GM12892 (cell line): ENCODE measurements around the gene CCDC60.
"Not testable (repeated sequence)": the region's sequence is repeated elsewhere in the genome, so short reads cannot be mapped to it uniquely, and the experiment has no call there.

Experiments used
- DNase-seq: peaks from one replicate; pipeline ENCODE4 v3.0.0; 2011; ENCODE audit not compliant: insufficient read length
- FAIRE-seq: peaks from 2 replicates; lab custom pipeline; 2011; peaks lifted over from hg19 to GRCh38; lab: Jason Lieb, UNC
- POLR2A ChIP-seq: IDR thresholded peaks from 2 replicates; pipeline ENCODE4 v1.6.1; 2011; ENCODE audit warnings: low read depth, low read length, control low read depth
- POLR2AphosphoS5 ChIP-seq: IDR thresholded peaks from 2 replicates; pipeline ENCODE4 v1.6.1; 2011; ENCODE audit warnings: low read depth, low read length, control low read depth
- TAF1 ChIP-seq: IDR thresholded peaks from 2 replicates; pipeline ENCODE4 v1.6.1; 2011; ENCODE audit warnings: low read depth, mild to moderate bottlenecking, control low read depth, low read length, borderline replicate concordance

The CCDC60 gene

GRCh38 chr12:119341988-119342387 lies 7.5 kb downstream of the CCDC60 start:
- no peak for FAIRE-seq
- DNase-seq, result no peak
- TF ChIP-seq POLR2A (no peak), POLR2AphosphoS5 (no peak), TAF1 (no peak)

DNA sequence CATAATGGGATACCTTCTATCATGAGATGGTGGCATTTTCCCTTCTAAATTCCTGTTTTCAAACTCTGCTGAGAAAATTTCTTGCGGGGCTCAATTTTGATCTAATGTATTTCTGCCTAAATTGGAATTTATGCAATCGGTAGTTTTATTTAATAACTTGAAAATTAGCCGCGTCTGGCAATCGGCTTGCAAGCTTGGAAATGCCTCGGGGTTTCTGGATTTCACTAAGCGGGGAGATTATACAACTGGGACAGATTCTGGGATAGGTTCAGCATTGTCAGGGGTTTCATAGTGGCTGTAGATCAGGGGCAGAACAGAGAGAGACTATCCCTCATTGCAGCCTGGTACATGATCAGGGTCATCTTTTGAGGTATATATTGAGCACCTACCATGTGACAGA lies 8.6 kb downstream of the CCDC60 start:
- TF ChIP-seq POLR2A (no peak), POLR2AphosphoS5 (no peak), TAF1 (no peak)
- FAIRE-seq (no peak), DNase-seq (no peak)

GRCh38 chr12:119354172-119354571 lies 19.6 kb downstream of the CCDC60 start:
- FAIRE-seq, result no peak
- TF ChIP-seq POLR2A (no peak), TAF1 (no peak), POLR2AphosphoS5 (no peak)
- DNase-seq, result no peak

GRCh38 chr12:119360366-119360765 lies 25.8 kb downstream of the CCDC60 start:
- FAIRE-seq, DNase-seq: not testable (repeated sequence)

DNA sequence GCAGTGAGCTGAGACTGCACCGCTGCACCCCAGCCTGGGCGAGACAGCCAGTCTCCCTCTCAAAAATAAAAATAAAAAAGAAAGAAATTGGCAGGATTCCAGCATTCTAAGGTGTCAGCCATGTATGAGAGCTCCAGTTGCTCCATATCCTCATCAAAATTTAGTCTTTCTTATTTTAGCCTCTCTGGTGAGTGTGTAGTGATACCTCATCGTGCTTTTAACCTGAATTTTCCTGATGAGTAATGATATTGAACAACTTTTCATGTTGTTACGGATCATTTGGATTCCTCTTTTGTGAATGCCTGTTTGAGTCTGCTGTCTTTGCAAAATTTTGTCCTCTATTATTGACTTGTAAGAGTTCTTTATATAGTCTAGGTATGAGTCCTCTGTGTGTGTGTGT lies 28.5 kb downstream of the CCDC60 start:
- FAIRE-seq (no peak), DNase-seq (no peak)
- no peak for TF ChIP-seq TAF1

DNA sequence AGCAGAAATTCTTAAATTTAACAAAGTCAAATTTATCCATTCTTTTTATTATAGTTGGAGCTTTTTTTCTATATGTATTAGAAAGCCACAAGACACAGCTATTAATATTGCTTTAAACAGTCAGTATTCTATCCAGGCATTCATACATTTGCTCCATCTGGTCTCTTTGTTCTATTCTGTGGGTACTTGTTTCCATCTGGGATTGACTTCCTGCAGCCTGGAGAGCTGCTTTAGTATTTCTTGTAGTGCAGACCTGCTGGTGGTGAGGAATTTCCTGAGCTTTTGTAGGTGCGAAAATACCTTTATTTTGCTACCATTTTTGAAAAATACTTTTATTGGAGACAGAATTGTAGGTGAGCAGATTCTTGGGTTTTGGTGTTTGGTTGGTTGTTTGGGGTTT lies 29.0 kb downstream of the CCDC60 start:
- DNase-seq, result no peak

GRCh38 chr12:119365451-119365850 lies 30.9 kb downstream of the CCDC60 start:
- TF ChIP-seq TAF1 (no peak), POLR2AphosphoS5 (no peak), POLR2A (no peak)
- FAIRE-seq (no peak), DNase-seq (no peak)

More for the DNA sequence above, 29.0 kb downstream of the CCDC60 start:
- FAIRE-seq, result no peak
- no peak for TF ChIP-seq TAF1
- TF ChIP-seq POLR2AphosphoS5, result no peak
- no peak for TF ChIP-seq POLR2A

GRCh38 chr12:119366007-119366406 lies 31.5 kb downstream of the CCDC60 start:
- no peak for TF ChIP-seq POLR2AphosphoS5
- no peak for TF ChIP-seq POLR2A
- no peak for TF ChIP-seq TAF1
- DNase-seq, result no peak
- no peak for FAIRE-seq

DNA sequence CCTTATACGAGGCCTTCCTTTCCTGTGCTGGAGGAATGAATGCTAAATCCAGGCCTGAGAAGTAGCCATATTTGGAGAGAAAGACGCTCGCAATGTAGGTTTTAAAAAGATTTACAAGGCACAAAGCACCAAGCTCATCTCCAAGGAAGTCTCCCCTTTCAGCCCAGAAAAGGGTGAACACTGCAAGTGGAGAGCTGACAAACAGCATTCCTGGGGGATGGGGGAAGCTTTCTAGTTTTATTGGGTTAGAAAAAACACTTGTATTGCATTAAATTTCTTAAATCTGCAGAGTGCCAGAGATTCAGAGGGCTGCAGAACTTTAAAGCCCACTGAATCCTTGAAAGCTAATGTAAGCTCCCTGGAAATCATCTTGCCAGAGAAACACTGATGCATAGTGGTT lies 34.6 kb downstream of the CCDC60 start:
- no peak for DNase-seq
- no peak for FAIRE-seq
- TF ChIP-seq TAF1, result no peak
- no peak for TF ChIP-seq POLR2A
- TF ChIP-seq POLR2AphosphoS5, result no peak

- no peak for FAIRE-seq
- DNase-seq, result no peak
These were observed 35.5 kb downstream of the CCDC60 start for GRCh38 chr12:119369907-119370546.

GRCh38 chr12:119372540-119372939 lies 38.0 kb downstream of the CCDC60 start:
- TF ChIP-seq POLR2A (no peak), TAF1 (no peak), POLR2AphosphoS5 (no peak)
- FAIRE-seq (no peak), DNase-seq (no peak)

More at GRCh38 chr12:119369907-119370546, 35.5 kb downstream of the CCDC60 start:
- TF ChIP-seq POLR2A (no peak), TAF1 (no peak), POLR2AphosphoS5 (no peak)

- FAIRE-seq (no peak), DNase-seq (no peak)
- TF ChIP-seq POLR2AphosphoS5 (no peak), TAF1 (no peak), POLR2A (no peak)
These were observed 38.5 kb downstream of the CCDC60 start for GRCh38 chr12:119373001-119373400.

DNA sequence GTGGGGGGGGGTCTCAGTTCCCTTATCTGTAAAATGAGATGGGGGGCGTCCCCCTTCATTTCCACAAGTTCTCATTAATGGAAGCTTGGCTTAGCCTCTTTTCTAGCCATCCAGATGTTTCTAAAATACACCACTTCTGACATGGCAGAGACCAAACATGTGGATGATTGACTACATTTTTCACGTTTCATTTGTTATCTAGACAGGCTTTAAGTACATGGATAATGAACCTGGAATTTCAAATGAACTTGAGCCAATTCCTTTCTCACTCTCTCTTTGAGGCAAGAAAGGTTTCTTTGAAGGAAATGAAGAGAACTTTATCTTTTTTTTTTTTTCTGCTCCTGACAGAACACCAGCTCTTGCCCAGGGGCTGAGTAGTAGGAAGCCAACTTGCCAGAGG lies 39.1 kb downstream of the CCDC60 start:
- no peak for FAIRE-seq
- TF ChIP-seq POLR2A, result no peak
- DNase-seq, result no peak

- FAIRE-seq (no peak), DNase-seq (no peak)
- TF ChIP-seq POLR2A (no peak), TAF1 (no peak), POLR2AphosphoS5 (no peak)
These were observed 40.1 kb downstream of the CCDC60 start for GRCh38 chr12:119374635-119375034.
